Trophoblast cell (in vitro differentiated cells and primary cell): ENCODE results near the gene ADGRB3.
"Not testable (repeated sequence)": the region's sequence is repeated elsewhere in the genome, so short reads cannot be mapped to it uniquely, and the experiment has no call there.

Source experiments
- DNase-seq, 2 donors: peaks; one replicate each; pipeline ENCODE4 v3.0.0-alpha.2; 2016
- H2AFZ ChIP-seq: 2 replicates; pipeline ENCODE4 v1.6.1; 2013; ENCODE audit warnings: low read length, moderate library complexity, mild to moderate bottlenecking; ENCODE audit not compliant: insufficient read depth, poor library complexity
- H2AK5ac ChIP-seq: 2 replicates; pipeline ENCODE4 v1.6.1; 2013; ENCODE audit warnings: mild to moderate bottlenecking, low read length
- H2BK120ac ChIP-seq: 2 replicates; pipeline ENCODE4 v1.6.1; 2013; ENCODE audit warnings: low read length, mild to moderate bottlenecking, moderate library complexity; ENCODE audit not compliant: insufficient read depth, poor library complexity
- H2BK12ac ChIP-seq: 2 replicates; pipeline ENCODE4 v1.6.1; 2013; ENCODE audit warnings: mild to moderate bottlenecking, low read length, moderate library complexity
- H2BK5ac ChIP-seq: 2 replicates; pipeline ENCODE4 v1.6.1; 2013; ENCODE audit warnings: low read length, low read depth, moderate library complexity, mild to moderate bottlenecking; ENCODE audit not compliant: poor library complexity
- H3K14ac ChIP-seq: 2 replicates; pipeline ENCODE4 v1.6.1; 2013; ENCODE audit warnings: mild to moderate bottlenecking, low read length
- H3K18ac ChIP-seq: 2 replicates; pipeline ENCODE4 v1.6.1; 2013; ENCODE audit warnings: mild to moderate bottlenecking, low read length
- H3K23ac ChIP-seq: 2 replicates; pipeline ENCODE4 v1.6.1; 2013; ENCODE audit warnings: low read length
- H3K27ac ChIP-seq: 2 replicates; pipeline ENCODE4 v1.5.1; 2013; ENCODE audit warnings: low read depth, mild to moderate bottlenecking, inconsistent platforms, low read length, moderate library complexity
- H3K27me3 ChIP-seq: 2 replicates; pipeline ENCODE4 v1.6.1; 2013; ENCODE audit warnings: inconsistent platforms, mild to moderate bottlenecking, low read length, moderate library complexity; ENCODE audit not compliant: insufficient read depth
- H3K36me3 ChIP-seq, 2 experiments: 1 replicate in 1 of 2; 2 replicates in 1 of 2; pipeline ENCODE4 v1.6.1; 2013; ENCODE audit warnings: low read length in 2 of 2, mild to moderate bottlenecking in 2 of 2, moderate library complexity in 1 of 2; ENCODE audit not compliant: insufficient read depth in 2 of 2, control insufficient read depth in 1 of 2
- H3K4ac ChIP-seq: 2 replicates; pipeline ENCODE4 v1.6.1; 2013; ENCODE audit warnings: low read depth, mild to moderate bottlenecking, low read length, moderate library complexity
- H3K4me1 ChIP-seq, 2 experiments: 1 replicate in 1 of 2; 2 replicates in 1 of 2; pipeline ENCODE4 v1.6.1; 2013; ENCODE audit warnings: low read length in 2 of 2, mild to moderate bottlenecking in 2 of 2, moderate library complexity in 1 of 2; ENCODE audit not compliant: insufficient read depth in 2 of 2, control insufficient read depth in 1 of 2
- H3K4me2 ChIP-seq: 2 replicates; pipeline ENCODE4 v1.6.1; 2013; ENCODE audit warnings: inconsistent platforms, mild to moderate bottlenecking, low read length, moderate library complexity
- H3K4me3 ChIP-seq: 2 replicates; pipeline ENCODE4 v1.5.1; 2013; ENCODE audit warnings: mild to moderate bottlenecking, low read depth, low read length, inconsistent platforms
- H3K79me1 ChIP-seq: one replicate; pipeline ENCODE4 v1.6.1; 2013; ENCODE audit warnings: low read length
- H3K79me2 ChIP-seq: 2 replicates; pipeline ENCODE4 v1.6.1; 2013; ENCODE audit warnings: low read length, mild to moderate bottlenecking; ENCODE audit not compliant: control insufficient read depth, insufficient read depth, poor library complexity
- H3K9ac ChIP-seq: 2 replicates; pipeline ENCODE4 v1.6.1; 2013; ENCODE audit warnings: mild to moderate bottlenecking, low read length
- H3K9me3 ChIP-seq: 2 replicates; pipeline ENCODE4 v1.6.1; 2013; ENCODE audit warnings: low read depth, mild to moderate bottlenecking, control low read depth, inconsistent platforms, low read length; ENCODE audit not compliant: insufficient read depth
- H4K12ac ChIP-seq: 2 replicates; pipeline ENCODE4 v1.6.1; 2013; ENCODE audit warnings: low read depth, mild to moderate bottlenecking, low read length, moderate library complexity
- H4K8ac ChIP-seq: 2 replicates; pipeline ENCODE4 v1.6.1; 2013; ENCODE audit warnings: low read depth, mild to moderate bottlenecking, low read length, moderate library complexity
- H4K91ac ChIP-seq: one replicate; pipeline ENCODE4 v1.6.1; 2013; ENCODE audit warnings: low read depth, mild to moderate bottlenecking, low read length, moderate library complexity
- WGBS: extraction: QIAGEN DNeasy Blood & Tissue Kit; methylation state at CpG from one replicate; pipeline ENCODE4 v1.1.7; 2013; ENCODE audit warnings: missing lambda C conversion rate; ENCODE audit not compliant: insufficient read length, insufficient coverage; ENCODE audit errors: extremely low coverage; 5-methylcytosine and 5-hydroxymethylcytosine counted together

Gene ADGRB3

DNA sequence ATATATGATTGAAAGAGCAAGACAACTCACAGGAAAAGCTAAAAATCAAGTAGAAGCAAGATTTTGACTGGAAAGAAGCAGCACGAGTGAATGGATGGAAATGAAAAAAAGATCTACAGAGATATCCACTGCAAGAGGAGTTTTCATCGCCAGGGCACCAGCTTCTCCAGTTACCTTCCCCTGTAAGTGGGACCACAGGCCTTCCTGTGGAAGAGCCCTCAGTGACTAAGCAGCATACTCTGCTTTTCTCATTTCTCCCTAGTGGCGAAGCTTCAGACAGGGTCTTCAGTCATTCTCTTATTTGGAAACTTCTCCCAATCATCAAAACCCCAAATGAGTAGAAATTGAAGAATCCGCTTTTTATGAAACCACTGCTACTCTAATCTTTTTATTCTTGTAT, 40.5 kb downstream of the ADGRB3 start:
- Histone ChIP-seq H4K8ac (no peak overlapping the region), H3K4ac (no peak overlapping the region), H3K14ac (no peak overlapping the region)

DNA sequence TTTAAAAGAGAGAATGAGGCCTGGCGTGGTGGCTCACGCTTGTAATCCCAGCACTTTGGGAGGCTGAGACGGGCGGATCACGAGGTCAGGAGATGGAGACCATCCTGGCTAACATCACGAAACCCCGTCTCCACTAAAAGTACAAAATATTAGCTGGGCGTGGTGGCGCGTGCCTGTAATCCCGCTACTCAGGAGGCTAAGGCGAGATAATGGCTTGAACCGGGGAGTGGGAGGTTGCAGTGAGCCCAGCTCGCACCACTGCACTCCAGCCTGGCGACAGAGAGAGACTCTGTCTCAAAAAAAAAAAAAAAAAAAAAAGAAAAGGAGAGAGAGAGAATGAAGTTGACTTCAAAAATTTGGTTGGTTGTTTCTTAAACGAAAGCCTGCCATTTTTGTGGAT, 41.0 kb downstream of the ADGRB3 start:
- not testable (repeated sequence) for H2AK5ac ChIP-seq, H4K8ac ChIP-seq, H3K23ac ChIP-seq, H3K18ac ChIP-seq, H4K12ac ChIP-seq, H3K4ac ChIP-seq, H2BK5ac ChIP-seq, H3K9me3 ChIP-seq, H3K79me1 ChIP-seq, H3K79me2 ChIP-seq, H3K9ac ChIP-seq, H3K27ac ChIP-seq, H2BK120ac ChIP-seq, H2AFZ ChIP-seq, DNase-seq, H4K91ac ChIP-seq, H3K27me3 ChIP-seq, H3K36me3 ChIP-seq, H3K4me1 ChIP-seq, H3K4me2 ChIP-seq, H3K4me3 ChIP-seq, H3K14ac ChIP-seq, H2BK12ac ChIP-seq
- no CpG with 5 or more reads among the region's 16 CpGs for WGBS

More for the DNA sequence above, 40.5 kb downstream of the ADGRB3 start:
- Histone ChIP-seq H2BK120ac (no peak overlapping the region), H3K4me2 (no peak overlapping the region), H3K9ac (no peak overlapping the region), H3K27ac (no peak overlapping the region), H2AFZ (no peak overlapping the region), H2BK5ac (no peak overlapping the region), H3K9me3 (no peaks in the 10 kb centered on the region), H2AK5ac (no peak overlapping the region), H3K4me1 (no peaks in the 10 kb centered on the region), H3K27me3 (no peaks in the 10 kb centered on the region), H3K23ac (no peak overlapping the region), H4K12ac (no peak overlapping the region), H4K91ac (no peak overlapping the region), H3K36me3 (no peaks in the 10 kb centered on the region), H3K79me2 (no peaks in the 10 kb centered on the region), H3K79me1 (no peaks in the 10 kb centered on the region), H3K18ac (no peak overlapping the region), H2BK12ac (no peak overlapping the region), H3K4me3 (no peak overlapping the region)
- no CpG with 5 or more reads among the region's 4 CpGs for WGBS
- DNase-seq = no peak

DNA sequence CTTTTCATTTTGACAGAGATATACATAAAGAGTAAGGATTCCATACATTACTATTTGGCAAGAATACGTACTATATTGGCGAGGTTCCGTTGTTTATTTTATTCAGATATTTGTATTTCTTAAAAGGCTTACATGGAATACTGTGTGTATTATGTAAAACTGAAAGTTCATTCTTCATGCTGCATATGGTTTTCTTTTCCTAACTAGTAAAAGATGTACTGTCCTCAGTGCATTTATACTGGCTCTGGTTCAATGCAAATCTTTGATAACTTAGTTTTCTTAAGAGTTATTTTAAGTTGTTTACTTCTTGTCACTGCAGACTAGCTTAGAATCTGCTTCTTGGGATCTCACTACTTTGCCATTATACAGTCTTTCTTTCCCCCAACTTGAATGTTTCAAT, 42.0 kb downstream of the ADGRB3 start:
- no peaks in the 10 kb centered on the region for H3K36me3 ChIP-seq
- no peak for DNase-seq
- no peak overlapping the region for H3K9ac ChIP-seq
- no peaks in the 10 kb centered on the region for H3K9me3 ChIP-seq
- no peak overlapping the region for H2AFZ ChIP-seq
- H3K4me3 ChIP-seq = no peak overlapping the region
- H3K23ac ChIP-seq = no peak overlapping the region
- H3K18ac ChIP-seq = no peak overlapping the region
- no peak overlapping the region for H4K91ac ChIP-seq
- no peaks in the 10 kb centered on the region for H3K79me2 ChIP-seq
- no peak overlapping the region for H2BK12ac ChIP-seq
- WGBS = no CpG with 5 or more reads among the region's 3 CpGs
- no peak overlapping the region for H2BK5ac ChIP-seq
- H3K4me2 ChIP-seq = no peak overlapping the region
- H3K79me1 ChIP-seq = no peaks in the 10 kb centered on the region
- no peak overlapping the region for H2AK5ac ChIP-seq
- no peak overlapping the region for H3K27ac ChIP-seq
- no peak overlapping the region for H2BK120ac ChIP-seq
- H4K12ac ChIP-seq = no peak overlapping the region
- H3K4me1 ChIP-seq = no peaks in the 10 kb centered on the region
- H3K4ac ChIP-seq = no peak overlapping the region
- H3K14ac ChIP-seq = no peak overlapping the region
- no peak overlapping the region for H4K8ac ChIP-seq
- H3K27me3 ChIP-seq = no peaks in the 10 kb centered on the region

DNA sequence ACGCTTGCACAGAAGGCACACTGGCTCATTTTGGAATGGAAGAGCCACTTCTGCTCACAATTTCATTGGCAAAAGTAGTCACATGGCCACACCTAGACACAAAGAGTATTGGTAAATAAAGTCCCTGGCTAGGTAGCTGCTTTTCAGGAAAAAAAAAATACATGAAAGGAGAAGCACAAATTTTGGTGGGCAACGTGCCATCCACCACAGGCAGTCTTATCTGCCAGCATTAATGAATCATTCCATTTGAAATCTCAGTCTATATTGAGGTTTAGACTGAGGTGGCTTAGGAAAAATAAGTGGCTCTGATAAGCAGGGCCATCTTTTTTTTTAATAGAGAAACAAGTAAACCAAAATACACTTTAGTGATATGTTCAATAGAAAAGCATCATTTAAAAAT, 44.3 kb downstream of the ADGRB3 start:
- H3K9me3 ChIP-seq = no peaks in the 10 kb centered on the region
- no peak overlapping the region for H4K12ac ChIP-seq
- no peaks in the 10 kb centered on the region for H3K79me1 ChIP-seq
- no peak overlapping the region for H2AK5ac ChIP-seq
- no peak for DNase-seq
- H3K36me3 ChIP-seq = no peaks in the 10 kb centered on the region
- no CpG with 5 or more reads among the region's 2 CpGs for WGBS
- H3K4me3 ChIP-seq = no peak overlapping the region
- H2AFZ ChIP-seq = no peak overlapping the region
- H2BK12ac ChIP-seq = no peak overlapping the region
- no peak overlapping the region for H3K27ac ChIP-seq
- no peak overlapping the region for H3K23ac ChIP-seq
- no peaks in the 10 kb centered on the region for H3K79me2 ChIP-seq
- no peak overlapping the region for H2BK120ac ChIP-seq
- no peak overlapping the region for H4K8ac ChIP-seq
- H3K14ac ChIP-seq = no peak overlapping the region
- no peak overlapping the region for H3K9ac ChIP-seq
- H3K4me2 ChIP-seq = no peak overlapping the region
- H4K91ac ChIP-seq = no peak overlapping the region
- H3K18ac ChIP-seq = no peak overlapping the region
- no peaks in the 10 kb centered on the region for H3K4me1 ChIP-seq
- H3K4ac ChIP-seq = no peak overlapping the region
- H2BK5ac ChIP-seq = no peak overlapping the region
- H3K27me3 ChIP-seq = no peaks in the 10 kb centered on the region
